T-helper 17 cell (primary cell): ENCODE results near the gene ASB15. TPM values are rescaled to one million over a fixed set of nuclear protein-coding genes. Genes with fewer than 3 reads are reported as not detected.

Source experiments
- ATAC-seq: fragments of 150-1000 bp; cut with Tn5 transposase; 2 replicates; pipeline ENCODE4 v1.10.0; 2021; ENCODE audit warnings: mild to moderate bottlenecking, moderate library complexity
- DNase-seq, 3 donors: peaks; one replicate each; pipeline versions ENCODE4 v3.0.0 to v3.0.0-alpha.2; 2020 to 2021
- H3K9me3 ChIP-seq: one replicate; pipeline ENCODE4 v1.7.0; 2013; ENCODE audit warnings: low read length, mild to moderate bottlenecking; ENCODE audit not compliant: control insufficient read depth, poor library complexity, severe bottlenecking
- H3K27ac Mint-ChIP-seq: one replicate; pipeline ENCODE4 v1.8.0; 2022; ENCODE audit warnings: mild to moderate bottlenecking, moderate library complexity, mixed read lengths
- H3K27me3 Mint-ChIP-seq: one replicate; pipeline ENCODE4 v1.8.0; 2022; ENCODE audit warnings: mixed read lengths
- H3K36me3 Mint-ChIP-seq: one replicate; pipeline ENCODE4 v1.8.0; 2022; ENCODE audit warnings: low read depth, mixed read lengths
- H3K4me1 Mint-ChIP-seq: one replicate; pipeline ENCODE4 v1.8.0; 2022; ENCODE audit warnings: mild to moderate bottlenecking, mixed read lengths
- H3K4me3 Mint-ChIP-seq: one replicate; pipeline ENCODE4 v1.8.0; 2022; ENCODE audit warnings: mild to moderate bottlenecking, moderate library complexity, mixed read lengths
- total RNA-seq, 4 donors: library from RNA in 2 of 4; stranded (reverse) in 2 of 4; gene quantifications; one replicate each; pipeline ENCODE4 v1.2.3 and lab custom pipeline; 2022 to 2026

ASB15 gene
- total RNA-seq, 2 donors from 2014 or later, result not detected

GRCh38 chr7:123571684-123572083, 29.9 kb upstream of the ASB15 start:
- H3K4me1 Mint-ChIP-seq, result peaks cover 3% of the 10 kb centered on the region
- H3K9me3 ChIP-seq, result no peaks in the 10 kb centered on the region
- H3K4me3 Mint-ChIP-seq, result no peak overlapping the region
- ATAC-seq (no peak), DNase-seq (no peak)
- H3K27ac Mint-ChIP-seq, result no peak overlapping the region
- peaks cover 4% of the 10 kb centered on the region for H3K36me3 Mint-ChIP-seq
- H3K27me3 Mint-ChIP-seq, result peaks cover 5% of the 10 kb centered on the region

- DNase-seq (no peak), ATAC-seq (no peak)
- no peak overlapping the region for H3K27ac Mint-ChIP-seq
- peaks cover 8% of the 10 kb centered on the region for H3K27me3 Mint-ChIP-seq
- H3K4me3 Mint-ChIP-seq, result no peak overlapping the region
- no peaks in the 10 kb centered on the region for H3K9me3 ChIP-seq
- H3K36me3 Mint-ChIP-seq, result peaks cover 2% of the 10 kb centered on the region
- peaks cover 3% of the 10 kb centered on the region for H3K4me1 Mint-ChIP-seq
These were observed 28.3 kb upstream of the ASB15 start for GRCh38 chr7:123573341-123573740.

- Mint-ChIP-seq H3K4me3 (no peak overlapping the region), H3K36me3 (peaks cover 2% of the 10 kb centered on the region), H3K27ac (no peak overlapping the region), H3K4me1 (peaks cover 3% of the 10 kb centered on the region), H3K27me3 (peaks cover 15% of the 10 kb centered on the region)
- no peaks in the 10 kb centered on the region for H3K9me3 ChIP-seq
- DNase-seq (no peak), ATAC-seq (no peak)
These were observed 27.6 kb upstream of the ASB15 start for GRCh38 chr7:123573896-123574467.

DNA sequence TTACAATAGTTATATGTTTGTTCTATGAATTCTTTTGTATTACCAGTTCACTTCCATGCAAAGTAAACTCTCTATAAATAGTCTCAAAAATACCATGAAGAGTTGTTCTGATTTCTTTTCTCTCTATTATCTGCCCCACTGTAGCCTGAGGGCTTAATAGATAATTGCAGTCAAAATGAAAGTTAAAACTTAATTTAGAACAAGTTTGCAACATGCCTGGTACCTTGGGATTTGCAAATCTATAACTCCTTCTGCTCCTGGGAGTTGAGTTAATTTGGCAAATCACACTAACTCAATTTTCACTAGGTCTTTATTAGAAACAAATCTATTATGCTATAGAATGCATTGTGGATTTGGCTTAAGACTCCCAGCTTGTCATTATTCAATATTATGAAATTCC, 22.2 kb upstream of the ASB15 start:
- DNase-seq, result no peak
- Mint-ChIP-seq H3K27me3 (peaks cover 38% of the 10 kb centered on the region), H3K36me3 (peaks cover 4% of the 10 kb centered on the region), H3K4me3 (no peak overlapping the region), H3K4me1 (peaks cover 2% of the 10 kb centered on the region), H3K27ac (no peak overlapping the region)
- peaks cover 4% of the 10 kb centered on the region for H3K9me3 ChIP-seq
- no peak for ATAC-seq

DNA sequence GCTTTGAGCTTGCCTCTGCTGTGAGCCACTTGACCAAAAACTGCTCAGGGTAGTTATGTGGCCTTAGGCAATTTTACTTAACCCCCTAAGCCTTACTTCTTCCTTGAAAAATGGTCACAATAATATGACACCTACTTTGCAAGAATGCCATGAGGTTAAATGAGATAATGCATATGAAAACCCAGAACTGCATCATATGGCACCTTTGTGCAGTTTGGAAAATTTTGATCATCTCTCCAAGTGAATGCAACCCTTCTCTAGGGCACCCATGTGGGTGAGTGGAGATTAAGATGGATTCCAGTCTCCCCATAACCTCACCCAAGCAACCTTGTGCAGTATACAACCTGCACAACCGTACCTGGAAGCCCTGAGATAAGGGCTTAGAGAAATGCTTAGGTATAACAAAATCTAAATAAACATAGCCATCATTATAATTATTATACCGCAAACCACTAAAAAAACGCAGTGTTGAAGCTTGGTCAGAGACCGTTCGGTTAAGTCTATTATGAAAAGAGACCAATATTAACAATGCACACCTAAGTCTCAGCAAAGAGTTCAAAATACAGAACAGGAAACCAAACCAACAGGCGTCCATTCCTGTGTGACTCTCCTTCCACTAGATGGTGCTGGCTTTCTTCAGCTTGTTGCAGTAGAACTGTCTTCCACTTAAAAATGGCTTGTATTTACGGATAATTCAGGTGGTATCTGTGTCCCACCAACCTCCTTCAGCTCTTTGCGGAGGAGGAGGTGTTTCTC, 21.0 kb upstream of the ASB15 start:
- H3K36me3 Mint-ChIP-seq, result peaks cover 2% of the 10 kb centered on the region
- ATAC-seq (peak; percentile 66), DNase-seq (no peak)
- peaks cover 2% of the 10 kb centered on the region for H3K4me1 Mint-ChIP-seq
- no peak overlapping the region for H3K4me3 Mint-ChIP-seq
- peaks cover 34% of the 10 kb centered on the region for H3K27me3 Mint-ChIP-seq
- H3K9me3 ChIP-seq, result peaks cover 4% of the 10 kb centered on the region
- H3K27ac Mint-ChIP-seq, result no peak overlapping the region

DNA sequence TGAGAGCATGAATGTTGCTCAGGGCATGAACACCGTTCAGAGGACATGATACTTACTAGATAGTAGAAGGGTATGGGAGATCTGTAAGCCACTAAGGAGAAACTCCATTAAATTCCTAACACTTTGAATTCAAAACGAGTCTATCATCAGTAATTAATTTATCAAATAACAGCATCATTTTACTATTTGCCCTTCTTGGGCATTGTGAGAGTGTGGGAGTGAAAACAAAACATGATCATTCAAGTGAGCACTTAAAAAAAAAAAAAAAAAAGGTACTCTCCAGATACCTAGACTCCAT, 20.5 kb upstream of the ASB15 start:
- Mint-ChIP-seq H3K4me3 (no peak overlapping the region), H3K27me3 (peaks cover 34% of the 10 kb centered on the region), H3K27ac (no peak overlapping the region), H3K36me3 (peaks cover 2% of the 10 kb centered on the region), H3K4me1 (peaks cover 2% of the 10 kb centered on the region)
- ATAC-seq (no peak), DNase-seq (no peak)
- H3K9me3 ChIP-seq, result peaks cover 4% of the 10 kb centered on the region

- ATAC-seq (no peak), DNase-seq (no peak)
- Mint-ChIP-seq H3K4me3 (no peak overlapping the region), H3K4me1 (peaks cover 2% of the 10 kb centered on the region), H3K27ac (no peak overlapping the region), H3K27me3 (peaks cover 31% of the 10 kb centered on the region), H3K36me3 (peaks cover 2% of the 10 kb centered on the region)
- H3K9me3 ChIP-seq, result peaks cover 4% of the 10 kb centered on the region
These were observed 17.8 kb upstream of the ASB15 start for GRCh38 chr7:123583821-123584220.

DNA sequence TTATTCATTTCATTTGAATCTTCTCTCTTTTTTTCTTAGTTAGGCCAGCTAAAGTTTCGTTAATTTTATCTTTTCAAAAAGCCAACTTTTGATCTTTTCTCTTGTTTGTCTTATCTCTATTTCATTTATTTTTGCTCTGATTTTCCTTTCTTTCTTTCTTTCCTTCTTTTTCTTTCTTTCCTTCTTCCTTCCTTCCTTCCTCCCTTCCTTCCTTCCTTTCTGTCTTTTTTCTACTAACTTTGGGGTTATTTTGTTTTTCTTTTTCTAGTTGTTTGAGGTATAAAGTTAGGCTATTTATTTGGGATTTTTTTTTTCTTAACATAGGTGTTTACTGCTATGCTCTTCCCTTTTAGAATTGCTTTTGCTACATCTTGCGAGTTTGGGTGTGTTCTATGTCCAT, 13.2 kb upstream of the ASB15 start:
- H3K4me3 Mint-ChIP-seq, result no peak overlapping the region
- H3K4me1 Mint-ChIP-seq, result no peaks in the 10 kb centered on the region
- no peaks in the 10 kb centered on the region for H3K36me3 Mint-ChIP-seq
- H3K9me3 ChIP-seq, result no peaks in the 10 kb centered on the region
- ATAC-seq (no peak), DNase-seq (no peak)
- no peak overlapping the region for H3K27ac Mint-ChIP-seq
- peaks cover 28% of the 10 kb centered on the region for H3K27me3 Mint-ChIP-seq

- H3K36me3 Mint-ChIP-seq, result peaks cover 5% of the 10 kb centered on the region
- no peak overlapping the region for H3K27ac Mint-ChIP-seq
- no peak for DNase-seq
- no peaks in the 10 kb centered on the region for H3K4me1 Mint-ChIP-seq
- H3K27me3 Mint-ChIP-seq, result peaks cover 41% of the 10 kb centered on the region
- H3K9me3 ChIP-seq, result no peaks in the 10 kb centered on the region
- no peak overlapping the region for H3K4me3 Mint-ChIP-seq
- no peak for ATAC-seq
These were observed 6.8 kb upstream of the ASB15 start for GRCh38 chr7:123594813-123595241.

DNA sequence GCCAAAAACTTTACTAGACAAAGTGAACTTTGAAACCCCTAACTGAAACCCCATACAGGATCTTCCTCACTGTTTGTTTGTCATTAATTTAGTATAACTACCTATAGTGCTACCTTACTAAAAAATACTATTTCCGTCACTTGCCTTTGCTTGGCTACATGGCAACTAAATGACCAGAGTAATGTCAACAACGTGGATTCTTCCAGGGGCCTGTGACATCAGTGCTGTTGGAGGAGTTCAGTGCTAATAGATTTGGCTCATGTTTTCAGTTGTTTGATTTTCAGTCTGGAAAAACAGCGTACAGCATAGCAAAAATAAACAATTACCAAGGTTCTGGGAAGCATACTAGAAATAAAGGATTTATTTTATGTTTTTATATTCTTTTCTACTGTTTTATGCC, 3.0 kb upstream of the ASB15 start:
- Mint-ChIP-seq H3K27ac (no peak overlapping the region), H3K4me3 (no peak overlapping the region), H3K4me1 (no peaks in the 10 kb centered on the region), H3K36me3 (peaks cover 5% of the 10 kb centered on the region), H3K27me3 (peaks cover 29% of the 10 kb centered on the region)
- ATAC-seq (no peak), DNase-seq (no peak)
- no peaks in the 10 kb centered on the region for H3K9me3 ChIP-seq

GRCh38 chr7:123599766-123600165, 1.9 kb upstream of the ASB15 start:
- Mint-ChIP-seq H3K36me3 (peaks cover 3% of the 10 kb centered on the region), H3K27ac (no peak overlapping the region), H3K27me3 (peaks cover 29% of the 10 kb centered on the region), H3K4me1 (no peaks in the 10 kb centered on the region), H3K4me3 (no peak overlapping the region)
- no peaks in the 10 kb centered on the region for H3K9me3 ChIP-seq
- DNase-seq, result no peak
- no peak for ATAC-seq

- DNase-seq (no peak), ATAC-seq (no peak)
- Mint-ChIP-seq H3K4me3 (no peak overlapping the region), H3K27ac (no peak overlapping the region), H3K27me3 (peaks cover 27% of the 10 kb centered on the region), H3K36me3 (no peaks in the 10 kb centered on the region), H3K4me1 (no peaks in the 10 kb centered on the region)
- no peaks in the 10 kb centered on the region for H3K9me3 ChIP-seq
These were observed 745 bp upstream of the ASB15 start for GRCh38 chr7:123600876-123601275.

- peaks cover 31% of the 10 kb centered on the region for H3K27me3 Mint-ChIP-seq
- no peaks in the 10 kb centered on the region for H3K9me3 ChIP-seq
- no peak overlapping the region for H3K27ac Mint-ChIP-seq
- no peaks in the 10 kb centered on the region for H3K36me3 Mint-ChIP-seq
- no peak for DNase-seq
- ATAC-seq, result no peak
- no peaks in the 10 kb centered on the region for H3K4me1 Mint-ChIP-seq
- no peak overlapping the region for H3K4me3 Mint-ChIP-seq
These were observed 1.0 kb downstream of the ASB15 start for GRCh38 chr7:123602648-123603047.

GRCh38 chr7:123604739-123605138, 3.1 kb downstream of the ASB15 start:
- no peaks in the 10 kb centered on the region for H3K36me3 Mint-ChIP-seq
- H3K27ac Mint-ChIP-seq, result no peak overlapping the region
- DNase-seq, result no peak
- H3K4me1 Mint-ChIP-seq, result no peaks in the 10 kb centered on the region
- H3K9me3 ChIP-seq, result no peaks in the 10 kb centered on the region
- no peak for ATAC-seq
- H3K27me3 Mint-ChIP-seq, result peaks cover 39% of the 10 kb centered on the region
- no peak overlapping the region for H3K4me3 Mint-ChIP-seq
